HepG2 (cell line): ENCODE results near the gene WIPF3.

Experiments
- ATF7 ChIP-seq, 2 experiments: fragments of 450-650 bp in 1 of 2; sonication (generic) in 1 of 2; formaldehyde crosslinking in 1 of 2; IDR thresholded peaks; 2 replicates each; pipeline versions ENCODE4 v1.4.0 to v1.6.1; 2016 to 2020; ENCODE audit warnings: antibody characterized with exemption in 1 of 2, mild to moderate bottlenecking in 1 of 2, missing genetic modification reagents in 1 of 2
- CBFB ChIP-seq: sonication (generic); formaldehyde crosslinking; IDR thresholded peaks from 2 replicates; pipeline ENCODE4 v1.4.0; 2020; ENCODE audit warnings: missing genetic modification reagents
- CTCF ChIP-seq: sonication (generic); formaldehyde crosslinking; IDR thresholded peaks from 2 replicates; pipeline ENCODE4 v1.5.0; 2020; ENCODE audit warnings: mild to moderate bottlenecking, missing genetic modification reagents, moderate library complexity
- EP300 ChIP-seq, 3 experiments: sonication (generic) in 1 of 3; formaldehyde crosslinking in 1 of 3; IDR thresholded peaks; 2 replicates each; pipeline versions ENCODE4 v1.5.1 to v1.6.1; 2011 to 2020; ENCODE audit warnings: low read depth in 2 of 3, low read length in 2 of 3, borderline replicate concordance in 1 of 3, improper control_type of control experiment in 1 of 3, mild to moderate bottlenecking in 1 of 3, missing genetic modification reagents in 1 of 3, moderate library complexity in 1 of 3
- KAT2B ChIP-seq: fragments of 150-350 bp; IDR thresholded peaks from 2 replicates; pipeline ENCODE4 v1.6.1; 2014; ENCODE audit warnings: low read depth, low read length, borderline replicate concordance
- NCOA2 ChIP-seq: sonication (generic); formaldehyde crosslinking; IDR thresholded peaks from 2 replicates; pipeline ENCODE4 v1.8.0; 2022; ENCODE audit warnings: inconsistent platforms
- PHF8 ChIP-seq: sonication (generic); formaldehyde crosslinking; IDR thresholded peaks from 2 replicates; pipeline ENCODE4 v1.5.0; 2020; ENCODE audit warnings: missing genetic modification reagents
- SP2 ChIP-seq: sonication (generic); formaldehyde crosslinking; IDR thresholded peaks from 2 replicates; pipeline ENCODE4 v1.5.1; 2020; ENCODE audit warnings: mild to moderate bottlenecking, missing genetic modification reagents
- ZC3H13 ChIP-seq: sonication (generic); formaldehyde crosslinking; IDR thresholded peaks from 2 replicates; pipeline ENCODE4 v1.8.1; 2023; ENCODE audit warnings: mild to moderate bottlenecking, missing genetic modification reagents, moderate library complexity
- TF ChIP-seq, protein P1 (sequence below): sonication (generic); formaldehyde crosslinking; conservative IDR thresholded peaks from 2 replicates; pipeline ENCODE4 v1.8.0; 2022; ENCODE audit warnings: mild to moderate bottlenecking, moderate library complexity, missing genetic modification reagents
- TF ChIP-seq, protein P2 (sequence below): sonication (generic); formaldehyde crosslinking; IDR thresholded peaks from 2 replicates; pipeline ENCODE4 v1.5.0; 2020; ENCODE audit warnings: missing genetic modification reagents

DNA sequence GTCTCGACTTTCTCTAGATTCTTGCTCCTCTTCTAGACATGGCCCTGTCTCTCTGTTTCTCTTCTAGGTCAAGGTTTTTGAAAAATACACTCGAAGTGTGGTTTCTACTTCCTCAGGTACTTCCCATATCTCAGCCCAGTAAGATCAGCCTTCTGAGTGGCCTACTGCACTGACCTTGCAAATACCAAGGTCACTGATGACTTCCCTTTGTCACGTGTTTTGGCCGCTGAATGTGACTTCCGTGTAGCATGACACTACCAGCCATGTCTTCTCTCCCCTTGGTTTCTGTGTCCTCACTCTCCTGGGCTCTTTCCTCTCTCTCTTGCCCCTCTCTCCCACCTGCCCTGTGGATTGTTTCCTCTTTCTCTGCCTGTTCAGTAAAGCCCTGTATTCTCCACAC, 7.9 kb upstream of the WIPF3 start:
- TF ChIP-seq CBFB (no peak), NCOA2 (CRISPR knock-in tag) (no peak), ZC3H13 (CRISPR knock-in tag) (no peak), EP300 (IDR thresholded peaks at IDR 0.05; ENCODE audit: low read depth in 2 of 2, low read length in 2 of 2) (no peak), EP300 (CRISPR knock-in tag; IDR thresholded peaks at IDR 0.05; ENCODE audit: borderline replicate concordance) (no peak), ATF7 (IDR thresholded peaks at IDR 0.05) (no peak), ATF7 (CRISPR knock-in tag; IDR thresholded peaks at IDR 0.05) (no peak), KAT2B (no peak), SP2 (CRISPR knock-in tag) (no peak), CTCF (no peak), PHF8 (no peak)
- TF ChIP-seq, protein P1, sequence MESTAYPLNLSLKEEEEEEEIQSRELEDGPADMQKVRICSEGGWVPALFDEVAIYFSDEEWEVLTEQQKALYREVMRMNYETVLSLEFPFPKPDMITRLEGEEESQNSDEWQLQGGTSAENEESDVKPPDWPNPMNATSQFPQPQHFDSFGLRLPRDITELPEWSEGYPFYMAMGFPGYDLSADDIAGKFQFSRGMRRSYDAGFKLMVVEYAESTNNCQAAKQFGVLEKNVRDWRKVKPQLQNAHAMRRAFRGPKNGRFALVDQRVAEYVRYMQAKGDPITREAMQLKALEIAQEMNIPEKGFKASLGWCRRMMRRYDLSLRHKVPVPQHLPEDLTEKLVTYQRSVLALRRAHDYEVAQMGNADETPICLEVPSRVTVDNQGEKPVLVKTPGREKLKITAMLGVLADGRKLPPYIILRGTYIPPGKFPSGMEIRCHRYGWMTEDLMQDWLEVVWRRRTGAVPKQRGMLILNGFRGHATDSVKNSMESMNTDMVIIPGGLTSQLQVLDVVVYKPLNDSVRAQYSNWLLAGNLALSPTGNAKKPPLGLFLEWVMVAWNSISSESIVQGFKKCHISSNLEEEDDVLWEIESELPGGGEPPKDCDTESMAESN (CRISPR knock-in tag), result no peak
- TF ChIP-seq, protein P2, sequence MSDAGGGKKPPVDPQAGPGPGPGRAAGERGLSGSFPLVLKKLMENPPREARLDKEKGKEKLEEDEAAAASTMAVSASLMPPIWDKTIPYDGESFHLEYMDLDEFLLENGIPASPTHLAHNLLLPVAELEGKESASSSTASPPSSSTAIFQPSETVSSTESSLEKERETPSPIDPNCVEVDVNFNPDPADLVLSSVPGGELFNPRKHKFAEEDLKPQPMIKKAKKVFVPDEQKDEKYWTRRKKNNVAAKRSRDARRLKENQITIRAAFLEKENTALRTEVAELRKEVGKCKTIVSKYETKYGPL (CRISPR knock-in tag), result no peak
